ENCODE results near the gene MAPKAPK2.

Gene MAPKAPK2

GRCh38 chr1:206651014-206651413 lies 33.7 kb upstream of the MAPKAPK2 start:
- H3K36me3 ChIP-seq (ENCODE audit: control insufficient read depth in 2 of 2, insufficient read depth in 2 of 2, low read length in 2 of 2): peaks cover 3 to 13% of the 10 kb centered on the region in 2 donors
- no peak overlapping the region for H3K9ac ChIP-seq (ENCODE audit: low read length in 2 of 2)
- H3K27ac ChIP-seq (ENCODE audit: low read length): no peak overlapping the region
- no peaks in the 10 kb centered on the region for H3K4me1 ChIP-seq (ENCODE audit: control insufficient read depth, insufficient read depth, low read length)
- H3K9me3 ChIP-seq (ENCODE audit: control insufficient read depth in 2 of 2, low read length in 2 of 2): no peaks in the 10 kb centered on the region
- no peak overlapping the region for H3K4me3 ChIP-seq (ENCODE audit: low read length in 2 of 2)
- H3K27me3 ChIP-seq (ENCODE audit: control insufficient read depth in 1 of 2, insufficient read depth in 2 of 2, low read length in 2 of 2): no peaks in the 10 kb centered on the region

- peaks cover 3 to 13% of the 10 kb centered on the region in 2 donors for H3K36me3 ChIP-seq (ENCODE audit: control insufficient read depth in 2 of 2, insufficient read depth in 2 of 2, low read length in 2 of 2)
- no peaks in the 10 kb centered on the region for H3K9me3 ChIP-seq (ENCODE audit: control insufficient read depth in 2 of 2, low read length in 2 of 2)
- peaks cover 0 to under 1% of the 10 kb centered on the region in 2 donors for H3K27me3 ChIP-seq (ENCODE audit: control insufficient read depth in 1 of 2, insufficient read depth in 2 of 2, low read length in 2 of 2)
- H3K4me1 ChIP-seq (ENCODE audit: control insufficient read depth, insufficient read depth, low read length): no peaks in the 10 kb centered on the region
- H3K9ac ChIP-seq (ENCODE audit: low read length in 2 of 2): no peak overlapping the region
- no peak overlapping the region for H3K4me3 ChIP-seq (ENCODE audit: low read length in 2 of 2)
- no peak overlapping the region for H3K27ac ChIP-seq (ENCODE audit: low read length)
Observed at GRCh38 chr1:206651958-206652890, 32.5 kb upstream of the MAPKAPK2 start.

- H3K4me1 ChIP-seq (ENCODE audit: control insufficient read depth, insufficient read depth, low read length): no peaks in the 10 kb centered on the region
- no peak overlapping the region for H3K9ac ChIP-seq (ENCODE audit: low read length in 2 of 2)
- peaks cover 5 to 13% of the 10 kb centered on the region in 2 donors for H3K27me3 ChIP-seq (ENCODE audit: control insufficient read depth in 1 of 2, insufficient read depth in 2 of 2, low read length in 2 of 2)
- H3K27ac ChIP-seq (ENCODE audit: low read length): no peak overlapping the region
- H3K9me3 ChIP-seq (ENCODE audit: control insufficient read depth in 2 of 2, low read length in 2 of 2): no peaks in the 10 kb centered on the region
- H3K4me3 ChIP-seq (ENCODE audit: low read length in 2 of 2): no peak overlapping the region
- no peaks in the 10 kb centered on the region for H3K36me3 ChIP-seq (ENCODE audit: control insufficient read depth in 2 of 2, insufficient read depth in 2 of 2, low read length in 2 of 2)
Observed at GRCh38 chr1:206653715-206654459, 30.8 kb upstream of the MAPKAPK2 start.

DNA sequence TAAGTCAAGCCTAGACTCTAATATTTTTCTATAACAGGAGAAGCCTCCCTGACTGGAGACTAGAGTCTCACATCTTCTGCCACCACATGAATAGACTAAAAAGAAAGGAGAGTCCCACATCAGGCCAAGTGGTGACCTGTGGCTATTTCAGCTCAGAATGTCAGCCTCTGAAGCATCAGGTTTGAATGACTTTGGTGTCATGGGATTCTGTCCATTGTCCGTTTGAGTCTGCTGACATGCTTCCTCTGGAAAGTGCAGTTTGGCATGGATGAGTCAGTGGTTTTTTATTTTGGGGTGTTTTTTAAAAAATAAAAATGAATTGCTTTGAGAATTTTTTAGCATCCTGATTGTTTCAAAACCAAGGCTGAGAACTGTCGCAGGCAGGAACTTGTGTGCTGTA lies 29.9 kb upstream of the MAPKAPK2 start:
- H3K36me3 ChIP-seq (ENCODE audit: control insufficient read depth in 2 of 2, insufficient read depth in 2 of 2, low read length in 2 of 2): no peaks in the 10 kb centered on the region
- H3K4me3 ChIP-seq (ENCODE audit: low read length in 2 of 2): no peak overlapping the region
- H3K4me1 ChIP-seq (ENCODE audit: control insufficient read depth, insufficient read depth, low read length): no peaks in the 10 kb centered on the region
- H3K27ac ChIP-seq (ENCODE audit: low read length): no peak overlapping the region
- no peak overlapping the region for H3K9ac ChIP-seq (ENCODE audit: low read length in 2 of 2)
- peaks cover 5 to 13% of the 10 kb centered on the region in 2 donors for H3K27me3 ChIP-seq (ENCODE audit: control insufficient read depth in 1 of 2, insufficient read depth in 2 of 2, low read length in 2 of 2)
- no peaks in the 10 kb centered on the region for H3K9me3 ChIP-seq (ENCODE audit: control insufficient read depth in 2 of 2, low read length in 2 of 2)

- Histone ChIP-seq H3K27me3 (ENCODE audit: control insufficient read depth in 1 of 2, insufficient read depth in 2 of 2, low read length in 2 of 2) (peaks cover 5 to 13% of the 10 kb centered on the region in 2 donors), H3K27ac (ENCODE audit: low read length) (no peak overlapping the region), H3K9me3 (ENCODE audit: control insufficient read depth in 2 of 2, low read length in 2 of 2) (no peaks in the 10 kb centered on the region), H3K36me3 (ENCODE audit: control insufficient read depth in 2 of 2, insufficient read depth in 2 of 2, low read length in 2 of 2) (no peaks in the 10 kb centered on the region), H3K4me3 (ENCODE audit: low read length in 2 of 2) (no peak overlapping the region), H3K9ac (ENCODE audit: low read length in 2 of 2) (no peak overlapping the region), H3K4me1 (ENCODE audit: control insufficient read depth, insufficient read depth, low read length) (no peaks in the 10 kb centered on the region)
Observed at GRCh38 chr1:206655471-206655882, 29.2 kb upstream of the MAPKAPK2 start.

DNA sequence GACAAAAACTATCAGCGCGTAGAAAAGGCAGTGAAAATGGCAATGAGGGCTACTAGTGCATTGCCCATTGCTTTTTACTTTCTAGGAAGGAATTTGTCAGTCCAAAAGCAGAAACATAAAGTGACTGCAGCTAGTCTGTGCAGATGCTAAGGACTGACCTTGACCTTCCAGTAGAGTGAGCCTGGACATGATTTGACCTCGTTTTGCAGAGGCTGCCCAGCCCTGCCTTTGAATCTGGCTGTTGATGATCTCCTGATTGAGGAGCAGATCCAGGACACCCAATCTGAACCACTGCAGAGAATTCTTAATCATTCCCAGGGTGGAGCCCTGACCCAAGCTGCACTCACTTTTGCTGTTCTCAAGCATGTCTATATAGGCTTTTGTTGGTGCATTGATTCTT lies 27.8 kb upstream of the MAPKAPK2 start:
- no peaks in the 10 kb centered on the region for H3K36me3 ChIP-seq (ENCODE audit: control insufficient read depth in 2 of 2, insufficient read depth in 2 of 2, low read length in 2 of 2)
- no peak overlapping the region for H3K4me3 ChIP-seq (ENCODE audit: low read length in 2 of 2)
- no peak overlapping the region for H3K9ac ChIP-seq (ENCODE audit: low read length in 2 of 2)
- H3K27me3 ChIP-seq (ENCODE audit: control insufficient read depth in 1 of 2, insufficient read depth in 2 of 2, low read length in 2 of 2): peaks cover 5 to 13% of the 10 kb centered on the region in 2 donors
- H3K9me3 ChIP-seq (ENCODE audit: control insufficient read depth in 2 of 2, low read length in 2 of 2): no peaks in the 10 kb centered on the region
- no peak overlapping the region for H3K27ac ChIP-seq (ENCODE audit: low read length)
- H3K4me1 ChIP-seq (ENCODE audit: control insufficient read depth, insufficient read depth, low read length): no peaks in the 10 kb centered on the region

DNA sequence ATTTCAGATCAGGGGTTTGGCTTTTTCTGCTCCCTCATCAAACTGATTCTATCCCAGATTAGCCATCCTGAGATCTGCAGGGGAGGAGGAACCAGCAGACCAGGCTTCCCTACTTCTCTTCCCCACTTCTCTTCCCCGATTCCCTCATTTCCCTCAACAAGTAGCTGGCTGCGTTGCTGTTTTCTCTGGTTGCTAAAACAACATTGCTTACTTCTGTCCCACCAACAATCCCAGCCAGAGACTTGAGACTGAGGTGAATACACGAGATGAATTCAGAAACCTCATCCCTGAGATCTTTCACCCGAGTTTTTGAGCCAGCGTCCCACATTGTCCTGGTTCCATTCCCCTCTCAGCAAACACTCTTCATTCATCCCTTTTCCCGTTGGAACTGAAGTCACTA lies 27.0 kb upstream of the MAPKAPK2 start:
- no peak overlapping the region for H3K27ac ChIP-seq (ENCODE audit: low read length)
- no peak overlapping the region for H3K4me3 ChIP-seq (ENCODE audit: low read length in 2 of 2)
- H3K27me3 ChIP-seq (ENCODE audit: control insufficient read depth in 1 of 2, insufficient read depth in 2 of 2, low read length in 2 of 2): peaks cover 5 to 13% of the 10 kb centered on the region in 2 donors
- no peak overlapping the region for H3K9ac ChIP-seq (ENCODE audit: low read length in 2 of 2)
- H3K4me1 ChIP-seq (ENCODE audit: control insufficient read depth, insufficient read depth, low read length): no peaks in the 10 kb centered on the region
- H3K36me3 ChIP-seq (ENCODE audit: control insufficient read depth in 2 of 2, insufficient read depth in 2 of 2, low read length in 2 of 2): no peaks in the 10 kb centered on the region
- no peaks in the 10 kb centered on the region for H3K9me3 ChIP-seq (ENCODE audit: control insufficient read depth in 2 of 2, low read length in 2 of 2)

DNA sequence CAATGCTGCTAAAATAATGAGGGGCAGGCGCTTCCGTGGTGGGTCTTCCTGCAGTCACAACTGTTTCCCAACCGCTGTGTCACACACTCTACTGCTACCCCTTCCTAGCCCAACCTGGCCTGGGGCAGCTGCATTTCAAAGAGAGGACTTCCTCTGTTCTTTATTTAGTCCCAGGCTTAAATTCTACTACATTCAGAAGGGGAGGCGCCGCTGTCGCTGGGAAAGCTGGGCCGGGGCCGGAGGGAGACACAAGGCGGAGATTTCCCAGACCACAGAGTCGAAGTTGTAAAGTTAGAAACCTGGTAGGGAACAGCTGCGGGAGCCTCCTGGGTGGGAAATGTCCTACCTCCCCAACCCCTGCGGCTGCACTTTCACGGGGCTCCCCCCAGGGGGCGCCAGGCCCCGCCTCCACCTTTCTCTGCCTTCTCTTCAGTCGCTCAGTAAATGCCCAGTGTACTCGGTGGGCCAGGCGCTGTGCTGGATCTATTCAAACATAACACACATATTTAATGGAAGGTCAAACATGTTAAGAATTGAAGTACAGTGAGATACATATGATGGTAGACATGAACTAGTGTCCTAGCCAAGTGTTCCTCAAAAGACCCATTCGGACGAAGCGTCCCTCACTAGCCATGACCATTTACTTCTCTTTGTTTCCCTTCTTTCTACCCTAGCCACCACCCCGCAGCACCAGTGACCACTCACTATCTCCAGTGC lies 26.3 kb upstream of the MAPKAPK2 start:
- H3K36me3 ChIP-seq (ENCODE audit: control insufficient read depth in 2 of 2, insufficient read depth in 2 of 2, low read length in 2 of 2): no peaks in the 10 kb centered on the region
- H3K27ac ChIP-seq (ENCODE audit: low read length): no peak overlapping the region
- no peak overlapping the region for H3K9ac ChIP-seq (ENCODE audit: low read length in 2 of 2)
- no peaks in the 10 kb centered on the region for H3K9me3 ChIP-seq (ENCODE audit: control insufficient read depth in 2 of 2, low read length in 2 of 2)
- no peaks in the 10 kb centered on the region for H3K4me1 ChIP-seq (ENCODE audit: control insufficient read depth, insufficient read depth, low read length)
- peaks cover 6 to 13% of the 10 kb centered on the region in 2 donors for H3K27me3 ChIP-seq (ENCODE audit: control insufficient read depth in 1 of 2, insufficient read depth in 2 of 2, low read length in 2 of 2)
- no peak overlapping the region for H3K4me3 ChIP-seq (ENCODE audit: low read length in 2 of 2)

- peaks cover 4% of the 10 kb centered on the region for H3K4me1 ChIP-seq (ENCODE audit: control insufficient read depth, insufficient read depth, low read length)
- H3K27me3 ChIP-seq (ENCODE audit: control insufficient read depth in 1 of 2, insufficient read depth in 2 of 2, low read length in 2 of 2): peaks cover 7 to 13% of the 10 kb centered on the region in 2 donors
- H3K27ac ChIP-seq (ENCODE audit: low read length): no peak overlapping the region
- no peaks in the 10 kb centered on the region for H3K36me3 ChIP-seq (ENCODE audit: control insufficient read depth in 2 of 2, insufficient read depth in 2 of 2, low read length in 2 of 2)
- no peak overlapping the region for H3K9ac ChIP-seq (ENCODE audit: low read length in 2 of 2)
- H3K9me3 ChIP-seq (ENCODE audit: control insufficient read depth in 2 of 2, low read length in 2 of 2): no peaks in the 10 kb centered on the region
- no peak overlapping the region for H3K4me3 ChIP-seq (ENCODE audit: low read length in 2 of 2)
Observed at GRCh38 chr1:206658981-206659273, 25.8 kb upstream of the MAPKAPK2 start.

- H3K4me1 ChIP-seq (ENCODE audit: control insufficient read depth, insufficient read depth, low read length): peaks cover 11% of the 10 kb centered on the region
Observed at GRCh38 chr1:206660136-206660535, 24.6 kb upstream of the MAPKAPK2 start.

More at GRCh38 chr1:206660136-206660535, 24.6 kb upstream of the MAPKAPK2 start:
- Histone ChIP-seq H3K9me3 (ENCODE audit: control insufficient read depth in 2 of 2, low read length in 2 of 2) (no peaks in the 10 kb centered on the region), H3K4me3 (ENCODE audit: low read length in 2 of 2) (no peak overlapping the region), H3K36me3 (ENCODE audit: control insufficient read depth in 2 of 2, insufficient read depth in 2 of 2, low read length in 2 of 2) (no peaks in the 10 kb centered on the region), H3K9ac (ENCODE audit: low read length in 2 of 2) (no peak overlapping the region), H3K27me3 (ENCODE audit: control insufficient read depth in 1 of 2, insufficient read depth in 2 of 2, low read length in 2 of 2) (peaks cover 10 to 13% of the 10 kb centered on the region in 2 donors), H3K27ac (ENCODE audit: low read length) (no peak overlapping the region)

Measured in stomach smooth muscle (tissue), 2 donors.